GM20431 (cell line): Measurements from ENCODE around the gene DGLUCY.
"Not testable (repeated sequence)": the region's sequence is repeated elsewhere in the genome, so short reads cannot be mapped to it uniquely, and the experiment has no call there.

ENCODE experiments used
- in situ Hi-C: fragments of 300-500 bp; cut with MseI, MboI; formaldehyde crosslinking; loops from one replicate; pipeline ENCODE4 v1.15.0; 2020; ENCODE audit warnings: low sequenced_read_pairs; ENCODE audit not compliant: unreplicated experiment

The DGLUCY gene

DNA sequence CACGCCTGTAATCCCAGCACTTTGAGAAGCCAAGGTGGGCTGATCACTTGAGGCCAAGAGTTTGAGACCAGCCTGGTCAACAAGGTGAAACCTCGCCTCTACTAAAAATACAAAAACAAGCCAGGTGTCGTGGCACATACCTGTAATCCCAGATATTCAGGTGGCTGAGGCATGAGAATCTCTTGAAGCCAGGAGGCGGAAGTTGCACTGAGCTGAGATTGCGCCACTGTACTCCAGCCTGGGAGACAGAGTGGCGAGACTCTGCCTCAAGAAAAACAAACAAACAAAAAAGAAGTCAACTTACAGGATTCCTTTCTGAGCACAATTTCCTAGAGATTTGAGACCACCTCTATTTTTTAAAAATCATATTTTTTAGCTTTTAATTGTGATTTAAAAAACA is 45.3 kb downstream of the DGLUCY start:
- in situ Hi-C loops = no loop called here

GRCh38 chr14:91159906-91160305 is 46.0 kb downstream of the DGLUCY start:
- in situ Hi-C loops = no loop called here

DNA sequence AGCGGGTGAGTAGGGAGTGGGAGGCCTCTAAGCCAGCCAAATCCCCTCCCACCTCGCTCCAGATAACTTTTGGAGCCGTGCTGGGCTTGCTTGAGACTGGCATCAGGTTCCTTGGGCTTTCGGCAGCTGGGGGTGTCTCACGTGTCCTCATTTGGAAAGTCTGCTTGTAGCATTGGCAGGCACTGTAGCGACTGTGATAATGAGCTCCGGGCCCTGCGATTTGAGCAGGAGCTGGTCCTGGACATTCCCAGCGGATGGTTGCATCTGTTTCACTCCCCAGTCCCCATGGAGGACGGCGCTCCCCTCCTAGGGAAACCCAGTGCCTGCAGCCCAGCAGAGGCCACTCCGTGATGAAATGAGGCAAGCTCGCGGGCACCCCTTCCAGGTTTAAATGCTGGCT is 49.4 kb downstream of the DGLUCY start:
- in situ Hi-C loops = no loop called here

GRCh38 chr14:91164676-91165075 is 50.8 kb downstream of the DGLUCY start:
- in situ Hi-C loops = no loop called here

DNA sequence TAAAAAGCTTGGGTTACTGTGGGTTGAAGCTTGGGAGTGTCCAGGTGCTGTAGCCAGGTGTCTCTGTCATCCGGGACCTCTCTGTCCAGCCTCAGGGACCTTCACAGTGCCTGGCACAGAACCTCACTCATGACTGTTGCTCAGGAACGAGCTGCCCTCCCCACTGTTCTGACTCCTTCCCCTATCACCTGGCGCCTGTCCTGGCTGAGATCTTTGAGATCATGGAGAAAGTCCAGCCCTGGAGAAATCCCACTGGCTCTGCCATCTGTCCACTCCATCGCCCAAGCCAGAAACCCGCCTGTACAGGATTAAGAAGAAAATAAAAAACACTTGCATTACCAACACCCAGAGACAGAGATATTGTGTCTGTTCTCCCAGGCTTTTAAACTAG is 53.5 kb downstream of the DGLUCY start:
- in situ Hi-C loops = no loop called here

- in situ Hi-C loops = loop anchor here (10.0 kb wide), 2 partner anchors 115 to 265 kb away; no protein-coding TSS in a partner anchor
These were observed 56.1 kb downstream of the DGLUCY start for GRCh38 chr14:91169951-91170350.

DNA sequence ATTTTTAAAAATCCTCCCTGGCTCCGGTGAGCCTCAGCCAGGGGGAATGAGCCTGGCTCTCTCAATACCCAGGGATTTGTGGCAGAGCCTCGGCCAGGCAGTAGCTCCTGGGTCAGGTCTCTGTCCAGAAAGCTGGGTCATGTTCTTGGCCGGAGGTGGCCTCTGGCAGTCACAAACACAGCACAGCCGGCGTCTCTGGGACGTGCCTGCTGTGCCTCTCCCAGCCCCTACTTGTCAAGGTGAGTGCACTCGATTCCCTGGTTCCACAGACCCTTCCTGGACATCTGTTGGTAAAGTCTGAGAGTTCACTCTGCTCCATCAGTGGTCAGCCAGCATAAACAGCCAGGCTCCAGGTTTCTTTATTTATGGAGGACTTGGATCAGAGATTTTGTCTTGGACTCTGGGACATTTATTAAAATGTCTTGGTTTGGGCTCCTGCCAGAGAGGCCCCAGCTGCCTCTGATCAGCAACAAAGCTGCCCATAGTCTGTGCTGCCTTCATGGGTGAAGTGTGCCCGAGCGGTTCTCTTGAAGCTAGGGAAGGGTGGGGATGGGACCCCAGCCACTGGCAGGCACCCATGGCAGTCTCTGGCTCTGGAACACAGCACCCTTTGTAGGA is 56.7 kb downstream of the DGLUCY start:
- in situ Hi-C loops = loop anchor here (10.0 kb wide), 2 partner anchors 114 to 266 kb away; no protein-coding TSS in a partner anchor

- in situ Hi-C loops = loop anchor here (10.0 kb wide), 2 partner anchors 114 to 266 kb away; no protein-coding TSS in a partner anchor
These were observed 57.4 kb downstream of the DGLUCY start for GRCh38 chr14:91171291-91171690.

DNA sequence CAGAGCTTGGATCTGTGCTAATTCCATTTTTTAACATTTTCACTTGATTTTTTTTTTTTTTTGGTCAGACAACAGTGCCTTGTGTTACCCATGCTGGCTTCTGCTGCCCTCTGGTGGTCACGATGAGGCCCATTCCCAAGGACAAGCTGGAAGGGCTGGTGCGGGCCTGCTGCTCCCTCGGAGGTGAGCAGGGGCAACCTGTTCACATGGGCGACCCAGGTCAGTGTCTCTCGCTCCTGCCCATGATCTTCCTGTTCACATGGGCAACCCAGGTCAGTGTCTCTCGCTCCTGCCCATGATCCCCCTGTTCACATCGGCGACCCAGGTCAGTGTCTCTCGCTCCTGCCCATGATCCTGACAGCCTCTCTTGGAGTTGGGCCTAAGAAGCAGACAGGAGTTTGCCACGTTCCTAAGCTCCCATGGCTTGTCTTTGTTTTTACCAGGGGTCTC is 59.4 kb downstream of the DGLUCY start:
- in situ Hi-C loops = loop anchor here (10.0 kb wide), 2 partner anchors 112 to 268 kb away; no protein-coding TSS in a partner anchor

- in situ Hi-C loops = loop anchor here (10.0 kb wide), 2 partner anchors 111 to 269 kb away; no protein-coding TSS in a partner anchor
These were observed 60.0 kb downstream of the DGLUCY start for GRCh38 chr14:91173904-91174303.

DNA sequence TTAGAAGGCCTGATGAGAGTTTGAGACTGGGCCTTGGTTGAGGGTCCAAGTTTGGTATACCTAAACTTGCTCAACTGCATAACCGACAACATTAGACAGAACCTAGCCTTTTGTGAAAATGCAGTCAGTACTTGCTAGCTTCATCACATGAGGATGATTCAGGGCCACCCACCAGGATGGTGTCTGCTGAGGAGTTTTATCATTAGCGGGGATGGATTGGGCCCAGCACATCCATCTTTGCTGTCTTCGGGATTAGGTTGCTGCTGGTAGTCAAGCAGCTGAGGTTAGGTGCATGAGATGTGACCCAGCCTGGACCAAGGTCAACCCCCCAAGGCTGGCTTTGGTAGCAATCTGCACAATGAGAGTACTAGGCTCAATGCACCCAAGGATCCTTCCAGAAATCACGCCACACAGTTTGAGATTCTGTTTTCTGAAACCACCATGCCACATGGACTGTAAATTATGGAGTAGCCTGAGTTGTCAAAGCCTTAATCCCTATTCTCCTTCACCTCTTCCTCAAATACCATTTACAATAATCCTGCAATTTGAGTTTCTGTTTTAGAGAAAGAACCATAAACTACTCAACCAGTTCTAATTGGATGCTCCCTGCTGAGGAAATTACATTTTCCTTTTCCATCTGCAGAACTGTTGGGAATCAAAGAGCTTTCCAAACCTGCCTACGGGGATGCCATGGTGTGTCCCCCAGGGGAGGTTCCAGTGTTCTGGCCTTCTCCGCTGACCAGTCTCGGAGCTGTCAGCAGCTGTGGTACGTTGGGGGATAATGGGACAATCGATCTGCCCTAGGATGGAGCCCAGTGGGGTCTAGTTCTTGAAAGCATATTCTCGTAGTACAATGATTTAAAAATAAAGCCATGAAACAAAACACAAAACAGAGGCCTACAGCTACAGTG is 61.7 kb downstream of the DGLUCY start:
- in situ Hi-C loops = loop anchor here (10.0 kb wide), 2 partner anchors 109 to 271 kb away; no protein-coding TSS in a partner anchor

DNA sequence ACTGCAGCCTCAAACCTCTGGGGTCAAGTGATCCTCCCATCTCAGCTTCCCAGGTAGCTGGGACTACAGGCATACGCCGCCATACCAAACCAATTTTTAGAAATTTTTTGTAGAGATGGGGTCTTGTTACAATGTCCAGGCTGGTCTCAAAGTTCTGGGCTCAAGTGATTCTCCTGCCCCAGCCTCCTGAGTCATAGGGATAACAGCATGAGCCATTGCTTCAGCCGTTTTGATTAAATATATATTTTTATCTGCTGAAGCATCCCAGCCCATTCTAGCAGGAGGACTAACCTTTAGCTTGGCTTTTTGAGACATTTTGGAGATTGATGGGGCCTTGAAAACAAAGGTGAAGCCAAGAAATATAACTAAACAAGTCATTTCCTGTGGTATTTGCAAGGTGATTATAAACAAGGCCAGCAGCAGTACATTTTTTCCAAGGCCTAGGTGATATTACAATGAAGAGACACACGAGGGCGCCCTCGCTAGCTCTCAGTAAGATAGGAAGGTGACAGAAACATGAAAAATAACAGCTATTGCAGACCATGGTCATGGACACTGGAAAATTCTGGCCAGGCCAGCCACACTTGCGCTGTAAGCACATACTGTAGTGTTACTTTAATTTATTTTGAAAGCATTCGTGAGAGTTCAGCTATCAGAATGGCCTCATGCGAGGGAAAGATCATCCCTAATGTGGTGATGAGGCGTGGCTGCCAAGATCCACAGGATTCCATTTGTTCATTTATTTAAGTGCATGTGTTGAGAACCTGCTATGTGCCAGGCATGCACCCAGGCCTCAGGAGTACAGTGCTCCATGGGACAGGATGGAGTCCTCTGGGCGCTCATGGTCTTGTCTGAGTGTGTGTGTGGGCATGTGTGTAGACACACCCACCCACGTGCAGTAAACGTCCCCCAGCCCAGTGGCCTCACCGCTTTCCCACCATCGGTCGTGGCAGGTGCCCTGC is 63.5 kb downstream of the DGLUCY start:
- in situ Hi-C loops = loop anchor here (10.0 kb wide), 2 partner anchors 107 to 273 kb away; no protein-coding TSS in a partner anchor

GRCh38 chr14:91180611-91181010 is 66.7 kb downstream of the DGLUCY start:
- in situ Hi-C loops = no loop called here

DNA sequence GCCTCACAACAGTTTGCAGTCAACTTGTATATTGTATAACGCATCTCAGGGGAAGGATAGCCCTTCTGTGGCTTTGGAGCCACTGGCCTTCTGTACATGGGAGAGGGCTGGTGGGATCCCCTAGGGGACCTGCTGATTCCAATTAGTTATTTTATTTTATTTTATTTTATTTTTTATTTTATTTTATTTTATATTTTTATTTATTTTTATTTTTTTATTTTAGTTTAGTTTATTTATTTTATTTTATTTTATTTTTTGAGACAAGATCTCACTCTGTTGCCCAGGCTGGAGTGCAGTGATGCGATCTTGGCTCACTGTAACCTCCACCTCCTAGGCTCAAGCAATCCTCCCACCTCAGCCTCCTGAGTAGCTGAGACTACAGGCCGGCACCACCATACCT is 68.9 kb downstream of the DGLUCY start:
- in situ Hi-C loops = not testable (repeated sequence)

GRCh38 chr14:91184559-91184958 is 70.7 kb downstream of the DGLUCY start:
- in situ Hi-C loops = no loop called here

- in situ Hi-C loops = no loop called here
These were observed 71.8 kb downstream of the DGLUCY start for GRCh38 chr14:91185721-91186120.

GRCh38 chr14:91186515-91187066 is 72.7 kb downstream of the DGLUCY start:
- in situ Hi-C loops = no loop called here

DNA sequence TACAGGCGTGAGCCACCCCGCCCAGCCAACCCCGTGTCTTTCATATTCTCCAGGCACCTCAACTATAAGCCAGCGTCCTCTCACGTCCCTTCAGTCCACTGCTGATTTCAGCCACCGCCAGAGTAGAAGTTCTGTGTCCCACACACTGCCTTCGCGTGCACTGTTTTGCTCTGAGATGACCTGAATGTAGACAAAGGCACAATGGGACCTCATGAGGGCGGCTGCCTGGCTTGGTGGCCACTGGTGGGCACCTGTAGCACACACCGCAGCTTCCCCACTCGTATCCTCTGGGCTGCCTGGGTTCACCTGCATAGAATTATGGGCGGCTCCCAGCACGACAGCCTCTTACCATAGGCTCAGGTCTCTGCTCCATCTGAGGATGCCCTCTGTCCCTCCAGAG is 73.4 kb downstream of the DGLUCY start:
- in situ Hi-C loops = no loop called here

DNA sequence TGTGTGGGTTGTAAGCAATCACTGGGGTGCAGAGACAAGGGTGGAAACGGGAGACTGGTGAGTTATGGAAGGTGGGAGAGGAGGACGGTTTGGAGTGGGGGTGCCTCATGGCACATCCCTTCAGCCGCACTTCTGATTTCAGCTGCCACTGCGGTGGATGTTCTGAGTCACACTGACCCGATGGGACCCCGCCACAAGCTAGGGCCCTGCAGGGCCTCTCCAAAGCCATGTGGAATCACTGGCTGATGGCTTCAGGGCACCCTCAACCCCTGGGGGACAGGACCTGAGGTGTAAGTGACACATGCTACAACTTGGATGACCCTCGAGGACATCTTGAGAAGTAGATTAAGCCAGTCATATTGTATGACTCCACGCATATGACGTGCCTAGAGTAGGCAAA is 77.0 kb downstream of the DGLUCY start:
- in situ Hi-C loops = no loop called here
